CD4-positive, alpha-beta T cell treated with Interleukin-12 subunit alpha and Interleukin-12 subunit beta, for 1 hour (primary cell): ENCODE results near the gene EML4.
"Not testable (repeated sequence)": the region's sequence is repeated elsewhere in the genome, so short reads cannot be mapped to it uniquely, and the experiment has no call there.

Experiments used
- DNase-seq: peaks from one replicate; pipeline ENCODE4 v3.0.0-alpha.2; 2020

The EML4 gene, protein sequence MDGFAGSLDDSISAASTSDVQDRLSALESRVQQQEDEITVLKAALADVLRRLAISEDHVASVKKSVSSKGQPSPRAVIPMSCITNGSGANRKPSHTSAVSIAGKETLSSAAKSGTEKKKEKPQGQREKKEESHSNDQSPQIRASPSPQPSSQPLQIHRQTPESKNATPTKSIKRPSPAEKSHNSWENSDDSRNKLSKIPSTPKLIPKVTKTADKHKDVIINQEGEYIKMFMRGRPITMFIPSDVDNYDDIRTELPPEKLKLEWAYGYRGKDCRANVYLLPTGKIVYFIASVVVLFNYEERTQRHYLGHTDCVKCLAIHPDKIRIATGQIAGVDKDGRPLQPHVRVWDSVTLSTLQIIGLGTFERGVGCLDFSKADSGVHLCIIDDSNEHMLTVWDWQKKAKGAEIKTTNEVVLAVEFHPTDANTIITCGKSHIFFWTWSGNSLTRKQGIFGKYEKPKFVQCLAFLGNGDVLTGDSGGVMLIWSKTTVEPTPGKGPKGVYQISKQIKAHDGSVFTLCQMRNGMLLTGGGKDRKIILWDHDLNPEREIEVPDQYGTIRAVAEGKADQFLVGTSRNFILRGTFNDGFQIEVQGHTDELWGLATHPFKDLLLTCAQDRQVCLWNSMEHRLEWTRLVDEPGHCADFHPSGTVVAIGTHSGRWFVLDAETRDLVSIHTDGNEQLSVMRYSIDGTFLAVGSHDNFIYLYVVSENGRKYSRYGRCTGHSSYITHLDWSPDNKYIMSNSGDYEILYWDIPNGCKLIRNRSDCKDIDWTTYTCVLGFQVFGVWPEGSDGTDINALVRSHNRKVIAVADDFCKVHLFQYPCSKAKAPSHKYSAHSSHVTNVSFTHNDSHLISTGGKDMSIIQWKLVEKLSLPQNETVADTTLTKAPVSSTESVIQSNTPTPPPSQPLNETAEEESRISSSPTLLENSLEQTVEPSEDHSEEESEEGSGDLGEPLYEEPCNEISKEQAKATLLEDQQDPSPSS

GRCh38 chr2:42169100-42169873 is at the start of gene EML4:
Gene EML4 (plus strand): TSS chr2:42169353. CDS start chr2:42169612, 259 bp downstream.
- DNase-seq: peak; percentile 93

- DNase-seq: no peak
Measured at GRCh38 chr2:42123426-42123825, 45.7 kb upstream of the EML4 start.

GRCh38 chr2:42124011-42124785 is 45.0 kb upstream of the EML4 start:
- DNase-seq: peak; percentile 84

GRCh38 chr2:42125841-42126594 is 43.1 kb upstream of the EML4 start:
- no peak for DNase-seq

DNA sequence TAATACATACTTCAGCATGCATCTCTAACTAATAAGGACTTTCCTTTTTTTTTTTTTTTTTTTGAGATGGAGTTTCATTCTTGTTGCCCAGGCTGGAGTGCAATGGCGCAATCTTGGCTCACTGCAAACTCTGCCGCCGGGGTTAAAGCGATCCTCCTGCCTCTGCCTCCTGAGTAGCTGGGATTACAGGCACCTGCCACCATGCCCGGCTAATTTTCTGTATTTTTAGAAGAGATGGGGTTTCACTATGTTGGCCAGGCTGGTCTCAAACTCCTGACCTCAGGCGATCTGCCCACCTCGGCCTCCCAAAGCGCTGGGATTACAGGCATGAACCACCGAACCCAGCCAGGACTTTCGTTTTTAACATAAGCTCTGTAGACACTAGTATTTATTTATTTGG is 42.3 kb upstream of the EML4 start:
- not testable (repeated sequence) for DNase-seq

DNA sequence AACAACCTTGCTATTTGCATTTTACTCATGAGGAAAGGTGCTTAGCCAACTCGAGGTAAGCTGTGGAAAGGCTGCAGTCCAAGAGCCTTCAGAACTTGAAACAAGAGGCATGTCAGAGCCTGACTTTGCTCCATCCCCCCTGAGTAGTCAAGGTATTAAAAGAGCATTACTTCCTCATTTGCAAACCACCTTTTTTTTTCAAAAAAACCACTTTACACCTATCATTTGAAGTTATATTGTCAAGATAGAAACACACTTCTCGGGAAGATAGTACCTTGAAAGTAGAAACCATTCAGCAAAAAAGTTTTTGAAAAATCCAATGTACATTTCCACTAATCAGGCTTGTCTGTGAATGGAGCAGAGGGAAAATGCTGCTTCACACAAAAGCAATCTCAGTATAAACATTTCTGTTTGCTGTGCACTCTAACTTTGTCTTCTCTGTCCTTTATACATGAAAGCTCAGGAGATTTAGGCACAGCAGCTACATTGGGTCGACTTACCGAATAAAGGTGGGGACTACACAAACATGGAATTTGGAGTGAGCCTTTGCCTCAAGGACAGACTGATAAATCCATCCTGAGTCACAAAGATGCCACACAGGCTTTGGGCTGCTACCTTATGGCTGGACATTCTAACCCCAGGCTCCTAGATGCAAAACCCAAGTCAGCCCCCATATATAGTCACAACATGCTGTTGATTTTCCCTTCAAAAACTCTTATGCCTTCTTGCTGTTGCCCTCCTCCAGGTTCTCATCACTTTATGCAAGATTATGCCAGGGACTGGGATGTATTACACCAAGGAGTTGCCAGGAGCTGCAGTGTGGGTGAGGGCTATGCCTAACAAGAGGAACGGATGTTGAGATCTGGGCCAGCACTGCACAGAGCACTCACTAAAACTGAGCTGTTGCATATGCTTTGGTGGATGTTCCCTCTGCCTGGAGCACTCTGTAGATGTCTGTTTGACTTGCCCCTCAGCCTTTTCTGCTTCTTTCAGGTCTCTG is 41.4 kb upstream of the EML4 start:
- peak; percentile 61 for DNase-seq

- DNase-seq: peak; percentile 30
Measured at GRCh38 chr2:42128721-42129486, 40.2 kb upstream of the EML4 start.

DNA sequence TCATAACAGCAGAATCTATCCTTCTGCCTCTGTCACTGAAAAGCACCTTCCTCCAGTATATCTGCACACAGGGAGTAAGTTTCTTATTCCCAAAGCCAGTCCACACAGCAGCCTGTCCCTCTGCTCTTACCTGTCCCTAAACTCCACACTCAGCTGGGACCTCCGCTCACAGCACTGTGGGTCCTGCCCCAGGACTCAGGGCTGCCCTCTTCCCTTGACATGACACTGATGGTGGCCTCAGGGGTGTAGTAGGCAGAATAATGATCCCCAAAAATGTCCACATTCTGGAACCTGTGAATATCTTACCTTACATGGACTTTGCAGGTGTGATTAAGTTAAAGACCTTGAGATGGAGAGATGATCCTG is 39.7 kb upstream of the EML4 start:
- DNase-seq: no peak

DNA sequence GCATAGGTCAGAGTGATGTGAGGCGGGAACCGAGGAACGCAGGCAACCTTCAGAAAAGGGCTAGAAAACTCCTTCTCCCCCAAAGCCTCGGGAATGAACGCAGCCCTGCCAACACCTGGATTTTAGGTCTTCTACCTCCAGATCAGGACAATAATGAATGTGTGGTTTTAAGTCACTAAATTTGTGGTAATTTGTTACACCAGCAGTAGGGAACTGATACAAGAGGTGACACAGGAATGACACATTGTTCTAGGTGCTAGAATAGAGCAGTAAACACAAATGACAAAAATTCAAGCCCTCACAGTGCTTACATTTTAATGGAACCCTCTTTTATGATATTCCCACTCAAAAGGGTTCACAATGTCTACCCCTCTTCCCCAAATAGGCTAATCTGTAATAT is 39.2 kb upstream of the EML4 start:
- DNase-seq: no peak

DNA sequence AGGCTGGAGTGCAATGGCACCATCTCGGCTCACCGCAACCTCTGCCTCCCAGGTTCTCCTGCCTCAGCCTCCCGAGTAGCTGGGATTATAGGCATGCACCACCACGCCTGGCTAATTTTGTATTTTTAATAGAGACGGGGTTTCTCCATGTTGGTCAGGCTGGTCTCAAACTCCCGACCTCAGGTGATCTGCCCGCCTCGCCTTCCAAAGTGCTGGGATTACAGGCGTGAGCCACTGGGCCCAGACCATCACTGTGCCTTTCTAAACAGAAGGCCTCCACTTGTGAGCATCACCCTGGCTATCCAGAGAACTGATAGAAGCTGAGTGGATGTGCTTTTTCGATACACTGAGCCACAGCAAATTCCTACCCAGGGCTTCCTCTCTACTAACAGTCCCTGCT is 38.3 kb upstream of the EML4 start:
- DNase-seq: not testable (repeated sequence)

GRCh38 chr2:42132191-42132965 is 36.8 kb upstream of the EML4 start:
- DNase-seq: peak; percentile 47

DNA sequence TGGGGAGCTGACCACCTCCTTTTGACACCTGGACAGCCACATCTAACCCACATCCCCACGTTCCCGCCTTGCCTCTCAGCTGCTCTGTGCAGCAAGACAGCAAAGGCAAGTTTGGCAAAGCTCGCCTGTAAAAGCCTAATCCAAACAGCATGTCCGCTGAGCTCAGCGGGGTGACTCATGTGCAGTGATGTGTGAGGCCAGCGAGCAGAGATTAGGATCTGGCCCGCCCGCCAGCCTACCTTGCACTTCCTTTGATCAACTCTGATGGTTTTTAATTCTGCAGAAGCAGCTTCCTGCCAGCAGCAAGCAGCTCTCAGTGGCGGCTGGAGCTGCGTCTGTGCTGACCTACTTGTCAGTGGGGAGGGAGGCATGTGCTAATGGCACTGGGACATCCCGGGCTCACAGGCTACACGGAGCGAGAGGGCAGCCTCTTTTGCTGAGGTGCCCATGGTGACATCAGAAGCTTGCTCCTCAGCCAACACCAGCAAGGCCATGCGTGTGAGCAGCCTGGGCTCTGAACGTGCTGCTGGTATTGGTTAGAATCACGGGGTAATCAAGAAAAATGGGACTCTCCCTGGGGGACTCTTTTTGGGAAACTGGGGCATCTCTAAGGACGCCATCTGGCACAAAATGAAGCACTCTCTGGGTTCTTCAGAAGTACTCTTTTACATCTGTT is 36.0 kb upstream of the EML4 start:
- peak; percentile 95 for DNase-seq

DNA sequence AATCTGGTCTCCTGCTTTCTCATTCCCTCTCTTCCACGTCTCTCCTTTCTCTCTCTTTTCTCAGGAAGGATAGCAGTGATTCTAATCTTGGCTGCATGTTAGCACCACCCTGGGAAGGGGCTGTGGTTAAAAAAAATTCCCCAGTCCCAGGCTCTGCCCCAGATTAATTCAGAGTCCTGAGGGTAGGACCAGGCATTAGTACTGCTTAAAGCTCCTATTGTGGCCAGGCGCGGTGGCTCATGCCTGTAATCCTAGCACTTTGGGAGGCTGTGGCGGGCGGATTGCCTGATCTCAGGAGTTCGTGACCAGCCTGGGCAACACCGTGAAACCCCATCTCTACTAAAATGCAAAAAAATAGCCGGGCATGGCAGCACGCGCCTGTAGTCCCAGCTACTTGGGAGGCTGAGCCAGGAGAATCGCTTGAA is 35.4 kb upstream of the EML4 start:
- no peak for DNase-seq

- DNase-seq: not testable (repeated sequence)
Measured at GRCh38 chr2:42134401-42134932, 34.7 kb upstream of the EML4 start.

GRCh38 chr2:42135381-42136312 is 33.5 kb upstream of the EML4 start:
- peak; percentile 34 for DNase-seq

- no peak for DNase-seq
Measured at GRCh38 chr2:42136782-42137124, 32.4 kb upstream of the EML4 start.
